ENCODE measurements around the gene C1orf116.

C1orf116 gene
- long read RNA-seq: 0 reads

- Histone ChIP-seq H3K27ac (replicated peaks) (no peak within 1 kb of the TSS), H3K4me3 (replicated peaks; ENCODE audit: insufficient read depth, low read length) (no peak within 1 kb of the TSS), H3K27me3 (ENCODE audit: insufficient read depth, poor library complexity, severe bottlenecking) (no peaks in the 10 kb centered on the region)
- no peak for DNase-seq (ENCODE audit: low read depth in 1 of 2, low spot score in 1 of 2)
- TF ChIP-seq POLR2AphosphoS5 (IDR thresholded peaks at IDR 0.05; ENCODE audit: low read depth) (no peak), CTCF (IDR thresholded peaks at IDR 0.05; ENCODE audit: insufficient read depth, low read length) (no peak), GABPA (IDR thresholded peaks at IDR 0.05; ENCODE audit: low read depth) (no peak), SPI1 (IDR thresholded peaks at IDR 0.05; ENCODE audit: borderline replicate concordance, low read depth) (no peak), REST (IDR thresholded peaks at IDR 0.05; ENCODE audit: insufficient replicate concordance, low read depth) (no peak)
Measured at GRCh38 chr1:207032528-207033017, at the start of gene C1orf116. Gene C1orf116, minus strand, starts transcription at chr1:207032756. Its CDS starts 5,158 bp downstream, at chr1:207027598.

- no peak for TF ChIP-seq SPI1 (IDR thresholded peaks at IDR 0.05; ENCODE audit: borderline replicate concordance, low read depth)
- no peak for TF ChIP-seq CTCF (IDR thresholded peaks at IDR 0.05; ENCODE audit: insufficient read depth, low read length)
- no peak for TF ChIP-seq POLR2AphosphoS5 (IDR thresholded peaks at IDR 0.05; ENCODE audit: low read depth)
- TF ChIP-seq GABPA (IDR thresholded peaks at IDR 0.05; ENCODE audit: low read depth): no peak
- TF ChIP-seq REST (IDR thresholded peaks at IDR 0.05; ENCODE audit: insufficient replicate concordance, low read depth): no peak
- Histone ChIP-seq H3K27ac (replicated peaks) (no peak overlapping the region), H3K4me3 (replicated peaks; ENCODE audit: insufficient read depth, low read length) (no peak overlapping the region), H3K27me3 (ENCODE audit: insufficient read depth, poor library complexity, severe bottlenecking) (no peaks in the 10 kb centered on the region)
- no peak for DNase-seq (ENCODE audit: low read depth in 1 of 2, low spot score in 1 of 2)
Measured at GRCh38 chr1:207081806-207082205, 49.2 kb upstream of the C1orf116 start.

- TF ChIP-seq CTCF (IDR thresholded peaks at IDR 0.05; ENCODE audit: insufficient read depth, low read length) (no peak), POLR2AphosphoS5 (IDR thresholded peaks at IDR 0.05; ENCODE audit: low read depth) (no peak), REST (IDR thresholded peaks at IDR 0.05; ENCODE audit: insufficient replicate concordance, low read depth) (no peak)
- no peak overlapping the region for H3K4me3 ChIP-seq (replicated peaks; ENCODE audit: insufficient read depth, low read length)
- H3K27ac ChIP-seq (replicated peaks): no peak overlapping the region
- H3K27me3 ChIP-seq (ENCODE audit: insufficient read depth, poor library complexity, severe bottlenecking): no peaks in the 10 kb centered on the region
- no peak for DNase-seq (ENCODE audit: low read depth in 1 of 2, low spot score in 1 of 2)
Measured at GRCh38 chr1:207081088-207081487, 48.5 kb upstream of the C1orf116 start.
